ENCODE data around the gene POLR3B. TPM values are rescaled to one million over a fixed set of nuclear protein-coding genes. Genes with fewer than 3 reads are reported as not detected.

The POLR3B gene
- total and polyA plus RNA-seq, 2 of the 8 experiments (the other 6 are each of a cell fraction or from before 2014, with no cell fraction given): 5.0 to 13.2 TPM

DNA sequence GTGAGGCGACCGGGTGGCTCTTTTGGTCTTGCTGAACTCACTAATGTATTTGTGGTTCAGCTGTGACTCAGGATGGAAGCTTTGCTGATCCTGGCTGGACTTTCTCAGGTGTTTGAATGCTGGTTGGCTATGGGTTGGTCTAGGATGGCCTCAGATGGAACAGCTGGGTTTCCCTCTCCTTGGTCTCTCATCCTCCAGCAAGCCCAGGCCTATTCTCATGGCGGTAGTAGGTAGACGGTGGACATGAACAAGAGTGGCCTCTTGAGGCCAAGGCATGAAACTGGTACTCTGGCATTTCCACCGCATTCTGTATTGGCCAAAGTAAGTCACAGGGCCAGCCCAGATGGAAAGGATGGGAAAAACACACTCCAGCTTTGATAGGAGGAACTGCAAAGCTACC is 11.8 kb upstream of the POLR3B start (continued):
- TF ChIP-seq ATF2 (IDR thresholded peaks at IDR 0.05; ENCODE audit: low read length) (no peak), GTF2F1 (IDR thresholded peaks at IDR 0.05; ENCODE audit: borderline replicate concordance, low read depth, low read length) (no peak), RFX5 (IDR thresholded peaks at IDR 0.05; ENCODE audit: borderline replicate concordance, low read depth, low read length) (no peak), USF2 (IDR thresholded peaks at IDR 0.05; ENCODE audit: low read length) (peak; percentile 47; the same call in 1 of the 2 replicates), JUN (IDR thresholded peaks at IDR 0.05; ENCODE audit: low read depth, low read length) (no peak), CHD7 (IDR thresholded peaks at IDR 0.05; ENCODE audit: insufficient replicate concordance, low read length) (no peak), CTBP2 (IDR thresholded peaks at IDR 0.05; ENCODE audit: borderline replicate concordance, insufficient read depth, insufficient read length, low read length) (no peak), EGR1 (IDR thresholded peaks at IDR 0.05; ENCODE audit: borderline replicate concordance, low read depth, low read length) (no peak), BRCA1 (IDR thresholded peaks at IDR 0.05; ENCODE audit: low read depth, low read length) (no peak)

All from H1 (cell line).